Calu3 (cell line): ENCODE results near the gene SMARCAD1. TPM values are rescaled to one million over a fixed set of nuclear protein-coding genes. Genes with fewer than 3 reads are reported as not detected.
"Not testable (repeated sequence)": the region's sequence is repeated elsewhere in the genome, so short reads cannot be mapped to it uniquely, and the experiment has no call there.

Experiments used
- BruUV-seq: library from RNA; stranded (reverse); fragments of 400-500 nt; replicated peaks from 2 replicates; lab custom pipeline; 2021; lab: Mats Ljungman, UMichigan
- CTCF ChIA-PET: fragments of 300-600 bp; sonication (Branson Sonifier 250); formaldehyde crosslinking; loops from one replicate; lab custom pipeline; 2022; ENCODE audit warnings: antibody characterized with exemption; lab: Charles Lee
- DNase-seq: peaks from one replicate; pipeline ENCODE4 v3.0.0; 2022
- H3K27ac Mint-ChIP-seq: one replicate; pipeline ENCODE4 v1.8.0; 2022; ENCODE audit warnings: mixed read lengths; ENCODE audit not compliant: unreplicated experiment
- H3K27me3 Mint-ChIP-seq: one replicate; pipeline ENCODE4 v1.8.0; 2022; ENCODE audit warnings: mixed read lengths; ENCODE audit not compliant: unreplicated experiment
- H3K36me3 Mint-ChIP-seq: one replicate; pipeline ENCODE4 v1.8.0; 2022; ENCODE audit warnings: mild to moderate bottlenecking, moderate library complexity, mixed read lengths; ENCODE audit not compliant: insufficient read depth, unreplicated experiment
- H3K4me1 Mint-ChIP-seq: one replicate; pipeline ENCODE4 v1.8.0; 2022; ENCODE audit warnings: mild to moderate bottlenecking, low read depth, mixed read lengths; ENCODE audit not compliant: unreplicated experiment
- H3K4me3 Mint-ChIP-seq: one replicate; pipeline ENCODE4 v1.8.0; 2022; ENCODE audit warnings: mild to moderate bottlenecking, low read depth, moderate library complexity, mixed read lengths; ENCODE audit not compliant: unreplicated experiment
- H3K9me3 Mint-ChIP-seq: one replicate; pipeline ENCODE4 v1.8.0; 2022; ENCODE audit warnings: low read depth, mixed read lengths; ENCODE audit not compliant: unreplicated experiment
- CTCF ChIP-seq: fragments of 200-600 bp; IDR thresholded peaks from one replicate; pipeline ENCODE4 v1.8.0; 2022; ENCODE audit warnings: antibody characterized with exemption; ENCODE audit not compliant: unreplicated experiment
- intact Hi-C: fragments of 100-400 bp; cut with micrococcal nuclease; formaldehyde crosslinking; loops from one replicate; pipeline ENCODE4 v1.10.0; 2022; ENCODE audit not compliant: unreplicated experiment
- total RNA-seq: library from RNA; stranded (reverse); gene quantifications from 2 replicates; pipeline ENCODE4 v1.2.3, GENCODE V29; 2022

The SMARCAD1 gene
- total RNA-seq, 1 experiment from 2014 or later, result 15.8 TPM

DNA sequence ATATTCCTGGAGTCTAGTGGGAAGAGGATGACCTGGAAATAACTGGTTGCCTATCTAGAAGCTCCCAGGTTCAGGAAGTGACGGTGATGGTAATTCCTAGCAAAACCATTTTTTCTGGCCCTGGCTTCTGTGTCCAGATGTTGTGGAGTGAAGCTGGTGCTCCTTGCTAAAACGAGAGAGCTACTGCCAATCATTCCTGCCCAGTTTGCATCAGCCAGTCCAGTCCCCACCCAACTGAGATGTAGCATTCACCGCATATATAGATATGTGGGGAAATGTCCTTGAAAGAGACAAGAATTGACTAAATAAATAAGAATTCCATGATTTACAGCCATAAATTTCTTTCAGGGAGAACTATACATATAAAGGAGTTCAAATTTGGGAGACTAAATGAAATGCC, 128.6 kb downstream of the SMARCAD1 start:
- no peak for TF ChIP-seq CTCF
- Mint-ChIP-seq H3K9me3 (no peaks in the 10 kb centered on the region), H3K36me3 (no peaks in the 10 kb centered on the region), H3K4me1 (peaks cover 8% of the 10 kb centered on the region), H3K27me3 (no peaks in the 10 kb centered on the region), H3K27ac (no peak overlapping the region), H3K4me3 (no peak overlapping the region)
- no TSS peak for BruUV-seq
- CTCF ChIA-PET, result no interaction called here
- no peak for DNase-seq
- intact Hi-C loops, result no loop called here

DNA sequence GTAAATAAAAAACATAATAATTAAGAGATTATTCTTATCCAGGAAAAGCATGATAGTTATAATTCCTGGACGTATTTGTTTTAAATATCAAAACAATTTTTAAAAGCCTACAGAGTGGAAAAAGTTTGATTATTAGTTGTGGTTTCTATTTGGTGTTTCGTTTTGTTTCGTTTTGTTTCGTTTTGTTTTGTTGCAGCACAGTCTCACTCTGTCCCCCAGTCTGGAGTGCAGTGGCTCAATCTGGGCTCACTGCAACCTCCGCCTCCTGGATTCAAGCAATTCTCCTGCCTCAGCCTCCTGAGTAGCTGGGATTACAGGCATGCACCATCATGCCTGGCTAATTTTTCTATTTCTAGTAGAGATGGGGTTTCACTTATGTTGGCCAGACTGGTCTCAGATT, 129.1 kb downstream of the SMARCAD1 start:
- H3K27me3 Mint-ChIP-seq, H3K4me1 Mint-ChIP-seq, intact Hi-C loops, CTCF ChIA-PET, H3K4me3 Mint-ChIP-seq, DNase-seq, H3K9me3 Mint-ChIP-seq, H3K27ac Mint-ChIP-seq, BruUV-seq, H3K36me3 Mint-ChIP-seq: not testable (repeated sequence)

DNA sequence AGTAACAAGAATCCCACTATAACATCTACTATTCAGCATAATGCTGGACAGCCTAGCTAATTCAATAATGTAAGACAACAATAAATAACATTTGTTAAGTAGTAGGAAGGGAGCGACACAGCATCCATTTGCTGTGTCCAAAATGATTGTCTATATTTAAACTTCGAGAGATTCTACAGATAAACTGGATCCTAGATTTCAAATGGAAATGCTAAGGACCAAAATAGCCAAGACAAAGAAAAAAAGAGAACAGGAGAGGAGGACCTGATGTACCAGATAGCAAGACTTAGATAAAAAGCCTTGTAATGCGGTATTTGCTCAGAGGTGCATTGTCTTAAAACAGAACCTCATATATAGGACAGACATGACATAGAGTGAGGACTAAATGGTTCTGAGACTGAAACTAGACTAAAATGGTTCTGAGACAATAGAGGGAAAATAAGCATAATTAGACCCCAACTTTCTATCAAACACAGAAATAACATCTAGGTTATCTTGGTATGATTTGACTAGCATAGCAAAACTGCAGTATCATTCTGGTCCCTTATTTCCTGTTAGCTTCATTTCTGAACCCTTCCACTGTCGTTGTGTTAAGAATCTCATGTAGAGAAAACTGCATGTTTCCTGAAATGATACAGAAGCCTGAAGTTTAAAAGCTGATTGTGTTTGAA, 131.2 kb downstream of the SMARCAD1 start:
- Mint-ChIP-seq H3K27me3 (no peaks in the 10 kb centered on the region), H3K4me3 (no peak overlapping the region), H3K27ac (no peak overlapping the region), H3K36me3 (no peaks in the 10 kb centered on the region), H3K9me3 (no peaks in the 10 kb centered on the region), H3K4me1 (no peaks in the 10 kb centered on the region)
- BruUV-seq, result no TSS peak
- CTCF ChIA-PET, result no interaction called here
- no peak for TF ChIP-seq CTCF
- intact Hi-C loops, result no loop called here
- DNase-seq, result no peak

GRCh38 chr4:94339779-94340178, 132.1 kb downstream of the SMARCAD1 start:
- no peak overlapping the region for H3K27ac Mint-ChIP-seq
- intact Hi-C loops, result no loop called here
- H3K27me3 Mint-ChIP-seq, result no peaks in the 10 kb centered on the region
- no TSS peak for BruUV-seq
- H3K9me3 Mint-ChIP-seq, result no peaks in the 10 kb centered on the region
- DNase-seq, result no peak
- no peak overlapping the region for H3K4me3 Mint-ChIP-seq
- no peaks in the 10 kb centered on the region for H3K36me3 Mint-ChIP-seq
- no peak for TF ChIP-seq CTCF
- H3K4me1 Mint-ChIP-seq, result no peaks in the 10 kb centered on the region
- CTCF ChIA-PET, result no interaction called here

Other genes starting within 250 kb of the SMARCAD1 start
- gene HPGDS, start 135.0 kb downstream of the SMARCAD1 start, total RNA-seq, result not detected in 2 replicates
- 122 and 129 TPM in 2 replicates for gene PDLIM5, start 244.1 kb downstream of the SMARCAD1 start, total RNA-seq